ENCODE measurements around the gene GNG13. TPM values are rescaled to one million over a fixed set of nuclear protein-coding genes. Genes with fewer than 3 reads are reported as not detected.

Gene GNG13
- total RNA-seq, 1 donor from 2014 or later: not detected

DNA sequence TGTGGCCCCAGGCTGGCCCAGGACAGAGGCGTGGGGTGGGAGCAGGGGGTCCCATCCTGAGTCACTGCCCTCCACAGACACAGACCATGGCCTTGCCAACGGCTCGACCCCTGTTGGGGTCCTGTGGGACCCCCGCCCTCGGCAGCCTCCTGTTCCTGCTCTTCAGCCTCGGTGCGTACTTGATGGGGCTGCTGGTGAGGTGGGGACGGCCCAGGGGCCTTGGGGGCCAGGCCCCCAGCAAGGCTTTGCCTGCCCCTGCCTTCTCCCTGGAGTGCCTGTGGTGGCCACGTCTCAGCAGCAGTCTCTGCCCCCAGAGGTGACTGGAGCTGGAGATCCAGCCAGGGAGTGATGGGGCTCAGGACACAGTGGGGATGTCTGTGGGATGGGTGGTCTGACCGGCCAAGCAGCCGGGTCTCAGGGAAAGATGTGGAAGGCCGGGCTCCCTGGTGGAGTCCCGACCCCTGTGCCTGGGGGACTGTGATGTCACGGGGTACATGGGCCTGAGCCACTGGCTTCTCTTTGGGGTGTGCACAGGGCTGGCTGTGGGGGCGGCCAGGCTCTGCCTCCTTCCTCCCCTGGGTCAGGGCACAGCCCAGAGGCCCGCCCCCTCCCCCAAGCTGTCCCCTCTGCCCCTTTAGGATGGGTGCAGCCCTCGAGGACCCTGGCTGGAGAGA is 37.8 kb downstream of the GNG13 start:
- Histone ChIP-seq H2AFZ (ENCODE audit: low read depth, low read length) (no peak overlapping the region), H3K4me2 (ENCODE audit: low read length) (no peak overlapping the region), H3K36me3 (ENCODE audit: insufficient read depth, low read length) (no peaks in the 10 kb centered on the region), H3K27me3 (ENCODE audit: insufficient read depth, low read length) (no peaks in the 10 kb centered on the region), H3K27ac (ENCODE audit: low read depth, low read length) (no peak overlapping the region), H3K9me3 (ENCODE audit: insufficient read depth, low read depth, low read length) (no peaks in the 10 kb centered on the region), H4K20me1 (ENCODE audit: insufficient read depth, low read length) (no peaks in the 10 kb centered on the region), H3K4me1 (ENCODE audit: insufficient read depth, low read length) (peaks cover 7% of the 10 kb centered on the region), H3K4me3 (ENCODE audit: insufficient read depth, low read depth, low read length) (no peak overlapping the region), H3K79me2 (ENCODE audit: insufficient read depth, low read length) (no peaks in the 10 kb centered on the region), H3K9ac (ENCODE audit: low read length) (no peak overlapping the region)
- TF ChIP-seq, protein P1, sequence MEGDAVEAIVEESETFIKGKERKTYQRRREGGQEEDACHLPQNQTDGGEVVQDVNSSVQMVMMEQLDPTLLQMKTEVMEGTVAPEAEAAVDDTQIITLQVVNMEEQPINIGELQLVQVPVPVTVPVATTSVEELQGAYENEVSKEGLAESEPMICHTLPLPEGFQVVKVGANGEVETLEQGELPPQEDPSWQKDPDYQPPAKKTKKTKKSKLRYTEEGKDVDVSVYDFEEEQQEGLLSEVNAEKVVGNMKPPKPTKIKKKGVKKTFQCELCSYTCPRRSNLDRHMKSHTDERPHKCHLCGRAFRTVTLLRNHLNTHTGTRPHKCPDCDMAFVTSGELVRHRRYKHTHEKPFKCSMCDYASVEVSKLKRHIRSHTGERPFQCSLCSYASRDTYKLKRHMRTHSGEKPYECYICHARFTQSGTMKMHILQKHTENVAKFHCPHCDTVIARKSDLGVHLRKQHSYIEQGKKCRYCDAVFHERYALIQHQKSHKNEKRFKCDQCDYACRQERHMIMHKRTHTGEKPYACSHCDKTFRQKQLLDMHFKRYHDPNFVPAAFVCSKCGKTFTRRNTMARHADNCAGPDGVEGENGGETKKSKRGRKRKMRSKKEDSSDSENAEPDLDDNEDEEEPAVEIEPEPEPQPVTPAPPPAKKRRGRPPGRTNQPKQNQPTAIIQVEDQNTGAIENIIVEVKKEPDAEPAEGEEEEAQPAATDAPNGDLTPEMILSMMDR (IDR thresholded peaks at IDR 0.05; ENCODE audit: insufficient read depth, low read depth, low read length): no peak
- TF ChIP-seq EZH2 (IDR thresholded peaks at IDR 0.05; ENCODE audit: insufficient read depth, low read length): no peak
- Mint-ChIP-seq H3K4me1 (ENCODE audit: low read depth, unreplicated experiment) (no peaks in the 10 kb centered on the region), H3K27me3 (ENCODE audit: low read depth, unreplicated experiment) (peaks cover 6% of the 10 kb centered on the region), H3K9me3 (ENCODE audit: unreplicated experiment) (no peaks in the 10 kb centered on the region), H3K36me3 (ENCODE audit: low read depth, unreplicated experiment) (peaks cover 3% of the 10 kb centered on the region), H3K27ac (ENCODE audit: unreplicated experiment) (no peak overlapping the region), H3K4me3 (ENCODE audit: unreplicated experiment) (no peak overlapping the region)
- FAIRE-seq (no peak), DNase-seq (ENCODE audit: low read depth) (no peak)

DNA sequence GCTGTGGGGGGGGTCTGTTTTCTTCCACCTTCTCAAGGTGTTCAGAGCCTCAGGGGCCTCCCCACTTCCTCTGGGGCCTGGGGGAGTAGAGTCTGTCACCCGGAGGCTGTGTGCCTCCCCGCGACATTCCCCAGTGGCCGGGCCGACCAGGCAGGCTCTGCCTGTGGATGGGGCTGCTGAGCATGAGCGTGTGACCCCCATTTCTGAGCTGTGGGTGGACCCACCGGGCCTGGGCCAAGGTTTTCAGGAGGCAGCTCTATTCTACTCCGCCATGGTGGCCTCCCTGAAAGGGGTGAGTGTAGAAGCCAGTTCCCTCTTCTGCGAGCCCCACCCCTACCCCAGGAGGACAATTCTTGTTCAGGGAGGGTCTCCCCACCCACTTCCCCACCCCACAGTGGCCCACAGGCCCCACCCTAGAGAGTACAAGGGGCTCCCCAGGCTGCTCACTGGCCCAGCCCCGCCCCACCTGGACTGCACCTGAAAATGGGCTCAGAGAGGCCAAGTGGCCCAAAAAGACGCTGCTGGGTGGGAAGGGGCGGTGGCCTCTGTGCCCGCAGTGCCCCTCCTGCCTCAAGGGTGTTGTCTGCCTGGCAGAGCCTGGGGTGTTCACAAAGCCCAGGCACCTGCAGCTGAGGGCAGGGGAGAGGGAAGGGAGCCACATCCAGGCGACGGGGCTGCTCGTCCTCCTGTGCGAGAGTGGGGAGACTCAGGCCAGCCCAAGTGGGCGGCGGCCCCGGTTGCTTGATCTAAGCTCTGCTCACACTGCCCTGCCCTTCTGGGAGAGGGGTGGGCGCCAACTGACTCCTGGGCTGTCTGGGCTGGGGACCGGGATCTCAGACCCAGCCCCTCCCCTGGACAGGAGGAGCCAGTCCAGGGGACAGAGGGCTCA is 38.7 kb downstream of the GNG13 start:
- Histone ChIP-seq H3K4me2 (ENCODE audit: low read length) (no peak overlapping the region), H3K4me3 (ENCODE audit: insufficient read depth, low read depth, low read length) (no peak overlapping the region), H3K79me2 (ENCODE audit: insufficient read depth, low read length) (no peaks in the 10 kb centered on the region), H3K9ac (ENCODE audit: low read length) (no peak overlapping the region), H2AFZ (ENCODE audit: low read depth, low read length) (no peak overlapping the region), H3K27ac (ENCODE audit: low read depth, low read length) (no peak overlapping the region), H3K9me3 (ENCODE audit: insufficient read depth, low read depth, low read length) (no peaks in the 10 kb centered on the region), H3K27me3 (ENCODE audit: insufficient read depth, low read length) (no peaks in the 10 kb centered on the region), H3K36me3 (ENCODE audit: insufficient read depth, low read length) (no peaks in the 10 kb centered on the region), H3K4me1 (ENCODE audit: insufficient read depth, low read length) (peaks cover 7% of the 10 kb centered on the region), H4K20me1 (ENCODE audit: insufficient read depth, low read length) (no peaks in the 10 kb centered on the region)
- H3K27ac Mint-ChIP-seq (ENCODE audit: unreplicated experiment): no peak overlapping the region
- H3K9me3 Mint-ChIP-seq (ENCODE audit: unreplicated experiment): no peaks in the 10 kb centered on the region
- H3K4me1 Mint-ChIP-seq (ENCODE audit: low read depth, unreplicated experiment): no peaks in the 10 kb centered on the region
- H3K4me3 Mint-ChIP-seq (ENCODE audit: unreplicated experiment): no peak overlapping the region
- H3K36me3 Mint-ChIP-seq (ENCODE audit: low read depth, unreplicated experiment): peaks cover 3% of the 10 kb centered on the region
- no peak for DNase-seq (ENCODE audit: low read depth)
- no peak for TF ChIP-seq EZH2 (IDR thresholded peaks at IDR 0.05; ENCODE audit: insufficient read depth, low read length)
- TF ChIP-seq, protein P1 (IDR thresholded peaks at IDR 0.05; ENCODE audit: insufficient read depth, low read depth, low read length): no peak
- peaks cover 6% of the 10 kb centered on the region for H3K27me3 Mint-ChIP-seq (ENCODE audit: low read depth, unreplicated experiment)
- no peak for FAIRE-seq

Measured in astrocyte (in vitro differentiated cells and primary cell).